B cell (primary cell): ENCODE data around the gene SLAIN2. TPM values are rescaled to one million over a fixed set of nuclear protein-coding genes. Genes with fewer than 3 reads are reported as not detected.

Source experiments
- ATAC-seq: fragments of 200-7000 bp; cut with Tn5 transposase; one replicate; pipeline ENCODE4 v1.10.0; 2021; ENCODE audit warnings: low read depth, mild to moderate bottlenecking, moderate number of reproducible peaks, moderate library complexity
- CTCF ChIA-PET: fragments of 350-600 bp; sonication (Branson Sonifier 250); formaldehyde crosslinking; loops from one replicate; lab custom pipeline; 2021; ENCODE audit warnings: antibody characterized with exemption, inconsistent platforms; lab: Charles Lee
- POLR2A ChIA-PET: fragments of 350-600 bp; sonication (Branson Sonifier 250); formaldehyde crosslinking; loops from one replicate; lab custom pipeline; 2021; ENCODE audit warnings: antibody characterized with exemption; lab: Charles Lee
- DNase-seq: peaks from one replicate; pipeline ENCODE4 v3.0.0; 2013
- H2AFZ ChIP-seq: 2 replicates; pipeline ENCODE4 v1.6.1; 2012; ENCODE audit warnings: mild to moderate bottlenecking, low read depth, low read length; ENCODE audit not compliant: insufficient read depth, poor library complexity, severe bottlenecking
- H3K27ac ChIP-seq, 2 donors: 1 replicate in 1 of 2; 2 replicates in 1 of 2; pipeline ENCODE4 v1.5.1; 2012 to 2013; ENCODE audit warnings: low read length in 2 of 2, mild to moderate bottlenecking in 2 of 2, moderate library complexity in 1 of 2
- H3K27me3 ChIP-seq, 4 experiments: fragments of 200-600 bp in 1 of 4; sonication (generic) in 1 of 4; replicated peaks in 1 of 4; 1 replicate in 2 of 4; 2 replicates in 2 of 4; pipeline versions ENCODE4 v1.6.1 to v1.7.0; 2013 to 2016; ENCODE audit warnings: low read length in 3 of 4, mild to moderate bottlenecking in 2 of 4, mixed read lengths in 1 of 4, moderate library complexity in 1 of 4; ENCODE audit not compliant: insufficient read depth in 4 of 4, control insufficient read depth in 3 of 4; ENCODE audit errors: control extremely low read depth in 1 of 4
- H3K36me3 ChIP-seq, 2 experiments: replicated peaks in 1 of 2; 1 replicate in 1 of 2; 2 replicates in 1 of 2; pipeline versions ENCODE4 v1.6.1 to v1.7.1; 2013; ENCODE audit warnings: low read length in 1 of 2; ENCODE audit not compliant: insufficient read depth in 2 of 2, control insufficient read depth in 1 of 2; ENCODE audit errors: control extremely low read depth in 1 of 2, extremely low read depth in 1 of 2
- H3K4me1 ChIP-seq, 2 donors: fragments of 200-600 bp in 1 of 2; sonication (generic) in 1 of 2; 1 replicate in 1 of 2; 2 replicates in 1 of 2; pipeline versions ENCODE4 v1.5.1 to v1.6.1; 2013 to 2017; ENCODE audit warnings: low read length in 2 of 2; ENCODE audit not compliant: control insufficient read depth in 2 of 2, insufficient read depth in 2 of 2
- H3K4me2 ChIP-seq: replicated peaks from 2 replicates; pipeline ENCODE3; 2012; ENCODE audit warnings: mild to moderate bottlenecking, low read depth, low read length; ENCODE audit not compliant: poor library complexity, severe bottlenecking
- H3K4me3 ChIP-seq, 5 experiments: fragments of 200-600 bp in 1 of 5; sonication (generic) in 1 of 5; 1 replicate in 3 of 5; 2 replicates in 2 of 5; pipeline versions ENCODE4 v1.5.1 to v1.7.0; 2011 to 2016; ENCODE audit warnings: low read length in 4 of 5, mild to moderate bottlenecking in 4 of 5, low read depth in 2 of 5, control low read depth in 1 of 5, moderate library complexity in 1 of 5; ENCODE audit not compliant: insufficient read depth in 1 of 5; ENCODE audit errors: control extremely low read depth in 1 of 5, extremely low read depth in 1 of 5
- H3K79me2 ChIP-seq: fragments of 200-600 bp; sonication (generic); one replicate; pipeline ENCODE4 v1.6.0; 2016; ENCODE audit warnings: low read length; ENCODE audit not compliant: control insufficient read depth, insufficient read depth
- H3K9ac ChIP-seq: fragments of 200-600 bp; sonication (generic); 2 replicates; pipeline ENCODE4 v1.6.1; 2017; ENCODE audit warnings: mild to moderate bottlenecking, low read length, moderate library complexity
- H3K9me3 ChIP-seq, 3 donors: one replicate each; pipeline versions ENCODE4 v1.6.1 to v1.7.1; 2013; ENCODE audit warnings: low read length in 2 of 3; ENCODE audit not compliant: control insufficient read depth in 2 of 3, insufficient read depth in 1 of 3; ENCODE audit errors: control extremely low read depth in 1 of 3
- H4K20me1 ChIP-seq: 2 replicates; pipeline ENCODE4 v1.6.0; 2012; ENCODE audit warnings: mild to moderate bottlenecking, low read length; ENCODE audit not compliant: insufficient read depth, control insufficient read depth, poor library complexity, severe bottlenecking
- H3K27ac Mint-ChIP-seq: one replicate; pipeline ENCODE4 v1.8.0; 2021; ENCODE audit warnings: mixed read lengths
- H3K27me3 Mint-ChIP-seq: one replicate; pipeline ENCODE4 v1.8.0; 2021; ENCODE audit warnings: mixed read lengths
- H3K4me1 Mint-ChIP-seq: one replicate; pipeline ENCODE4 v1.8.0; 2021; ENCODE audit warnings: mixed read lengths
- H3K4me3 Mint-ChIP-seq: one replicate; pipeline ENCODE4 v1.8.0; 2021; ENCODE audit warnings: mixed read lengths
- H3K9me3 Mint-ChIP-seq: one replicate; pipeline ENCODE4 v1.8.0; 2022; ENCODE audit warnings: mixed read lengths; ENCODE audit not compliant: insufficient read depth
- EZH2 ChIP-seq: IDR thresholded peaks from 2 replicates; pipeline ENCODE4 v1.6.1; 2012; ENCODE audit warnings: borderline replicate concordance, low read depth, mild to moderate bottlenecking, moderate library complexity, low read length; ENCODE audit not compliant: insufficient read depth, poor library complexity, severe bottlenecking
- whole genome bisulfite sequencing: methylation state at CpG from one replicate; pipeline ENCODE4 v1.1.5; 2013; ENCODE audit warnings: missing lambda C conversion rate; ENCODE audit not compliant: insufficient coverage; 5-methylcytosine and 5-hydroxymethylcytosine counted together
- intact Hi-C: fragments of 100-400 bp; cut with micrococcal nuclease; formaldehyde crosslinking; loops from one replicate; pipeline ENCODE4 v1.10.0; 2022
- polyA plus RNA-seq: library from polyadenylated mRNA; depleted of rRNA; stranded (reverse); fragments of >200 nt; gene quantifications from 2 replicates; pipeline ENCODE4 v1.2.3, GENCODE V29; 2012
- total RNA-seq, 2 donors: library from RNA; stranded (reverse); fragments of 120-200 nt in 1 of 2; gene quantifications; 1 replicate in 1 of 2; 2 replicates in 1 of 2; pipeline versions ENCODE4 v1.2.3 to v1.2.4, GENCODE V29; 2013 to 2022
- TF ChIP-seq, protein P1 (sequence below): fragments of 200-600 bp; IDR thresholded peaks from one replicate; pipeline ENCODE4 v1.8.0; 2022; ENCODE audit warnings: antibody characterized with exemption, mild to moderate bottlenecking

The SLAIN2 gene
- total and polyA plus RNA-seq, 2 donors (not counting 1 experiment from before 2014, with no cell fraction given) = 19.7 to 69.1 TPM

DNA sequence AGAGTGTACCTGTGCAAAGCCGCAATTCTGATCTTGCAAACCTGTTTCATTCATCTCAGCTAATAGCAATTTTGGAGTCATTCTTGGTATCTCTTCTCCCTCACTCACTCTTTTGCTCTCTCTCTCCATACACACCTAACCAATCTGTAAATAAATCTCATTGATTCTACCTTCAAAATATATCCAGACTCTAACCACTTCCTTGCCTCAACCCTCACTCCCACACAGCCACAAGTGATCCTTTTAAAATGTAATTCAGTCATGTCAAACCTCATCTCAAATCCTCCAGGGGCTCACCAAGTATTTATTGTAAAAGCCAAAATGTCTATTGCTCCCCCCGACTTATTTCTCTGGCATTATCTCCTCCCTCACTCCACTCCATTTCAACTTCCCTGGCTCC is 90.1 kb downstream of the SLAIN2 start:
- ATAC-seq (no peak), DNase-seq (no peak)
- no peaks in the 10 kb centered on the region for H3K4me1 ChIP-seq
- no peaks in the 10 kb centered on the region for H3K27me3 ChIP-seq
- no peak overlapping the region for H3K9ac ChIP-seq
- TF ChIP-seq EZH2 = no peak
- TF ChIP-seq, protein P1, sequence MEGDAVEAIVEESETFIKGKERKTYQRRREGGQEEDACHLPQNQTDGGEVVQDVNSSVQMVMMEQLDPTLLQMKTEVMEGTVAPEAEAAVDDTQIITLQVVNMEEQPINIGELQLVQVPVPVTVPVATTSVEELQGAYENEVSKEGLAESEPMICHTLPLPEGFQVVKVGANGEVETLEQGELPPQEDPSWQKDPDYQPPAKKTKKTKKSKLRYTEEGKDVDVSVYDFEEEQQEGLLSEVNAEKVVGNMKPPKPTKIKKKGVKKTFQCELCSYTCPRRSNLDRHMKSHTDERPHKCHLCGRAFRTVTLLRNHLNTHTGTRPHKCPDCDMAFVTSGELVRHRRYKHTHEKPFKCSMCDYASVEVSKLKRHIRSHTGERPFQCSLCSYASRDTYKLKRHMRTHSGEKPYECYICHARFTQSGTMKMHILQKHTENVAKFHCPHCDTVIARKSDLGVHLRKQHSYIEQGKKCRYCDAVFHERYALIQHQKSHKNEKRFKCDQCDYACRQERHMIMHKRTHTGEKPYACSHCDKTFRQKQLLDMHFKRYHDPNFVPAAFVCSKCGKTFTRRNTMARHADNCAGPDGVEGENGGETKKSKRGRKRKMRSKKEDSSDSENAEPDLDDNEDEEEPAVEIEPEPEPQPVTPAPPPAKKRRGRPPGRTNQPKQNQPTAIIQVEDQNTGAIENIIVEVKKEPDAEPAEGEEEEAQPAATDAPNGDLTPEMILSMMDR = no peak
- 89% methylated on average over 2 of the region's 2 CpGs for WGBS
- intact Hi-C loops = no loop called here
- no peak overlapping the region for H3K4me3 Mint-ChIP-seq
- H3K27ac Mint-ChIP-seq = no peak overlapping the region
- peaks cover 0 to 3% of the 10 kb centered on the region in 2 experiments for H3K36me3 ChIP-seq
- CTCF ChIA-PET = no interaction called here
- POLR2A ChIA-PET = no interaction called here
- H3K79me2 ChIP-seq = no peaks in the 10 kb centered on the region
- H3K4me2 ChIP-seq = no peak overlapping the region
- no peaks in the 10 kb centered on the region for H4K20me1 ChIP-seq
- H3K4me3 ChIP-seq = no peak overlapping the region
- H3K4me1 Mint-ChIP-seq = no peaks in the 10 kb centered on the region
- H3K27ac ChIP-seq = no peak overlapping the region
- no peaks in the 10 kb centered on the region for H3K9me3 ChIP-seq
- no peaks in the 10 kb centered on the region for H3K27me3 Mint-ChIP-seq
- peaks cover 1% of the 10 kb centered on the region for H3K9me3 Mint-ChIP-seq
- no peak overlapping the region for H2AFZ ChIP-seq

- ATAC-seq (no peak), DNase-seq (no peak)
- no peaks in the 10 kb centered on the region for H3K79me2 ChIP-seq
- peaks cover 0 to 2% of the 10 kb centered on the region in 2 experiments for H3K36me3 ChIP-seq
- Mint-ChIP-seq H3K27ac (no peak overlapping the region), H3K4me3 (no peak overlapping the region), H3K27me3 (no peaks in the 10 kb centered on the region), H3K4me1 (no peaks in the 10 kb centered on the region), H3K9me3 (peaks cover 1% of the 10 kb centered on the region)
- 100% methylated on average over 1 of the region's 4 CpGs for WGBS
- no peaks in the 10 kb centered on the region for H4K20me1 ChIP-seq
- no peak overlapping the region for H3K9ac ChIP-seq
- ChIA-PET CTCF (no interaction called here), POLR2A (no interaction called here)
- no peak overlapping the region for H2AFZ ChIP-seq
- intact Hi-C loops = no loop called here
- H3K4me1 ChIP-seq = no peaks in the 10 kb centered on the region
- no peaks in the 10 kb centered on the region for H3K27me3 ChIP-seq
- H3K27ac ChIP-seq = no peak overlapping the region
- no peaks in the 10 kb centered on the region for H3K9me3 ChIP-seq
- H3K4me3 ChIP-seq = no peak overlapping the region
- TF ChIP-seq, protein P1 = no peak
- no peak for TF ChIP-seq EZH2
- H3K4me2 ChIP-seq = no peak overlapping the region
These were observed 90.7 kb downstream of the SLAIN2 start for GRCh38 chr4:48432017-48432416.
